Measurements from ENCODE around the gene CCDC110. TPM values are rescaled to one million over a fixed set of nuclear protein-coding genes. Genes with fewer than 3 reads are reported as not detected.

The CCDC110 gene
- total RNA-seq, 1 experiment from 2014 or later, result 2.1 TPM

DNA sequence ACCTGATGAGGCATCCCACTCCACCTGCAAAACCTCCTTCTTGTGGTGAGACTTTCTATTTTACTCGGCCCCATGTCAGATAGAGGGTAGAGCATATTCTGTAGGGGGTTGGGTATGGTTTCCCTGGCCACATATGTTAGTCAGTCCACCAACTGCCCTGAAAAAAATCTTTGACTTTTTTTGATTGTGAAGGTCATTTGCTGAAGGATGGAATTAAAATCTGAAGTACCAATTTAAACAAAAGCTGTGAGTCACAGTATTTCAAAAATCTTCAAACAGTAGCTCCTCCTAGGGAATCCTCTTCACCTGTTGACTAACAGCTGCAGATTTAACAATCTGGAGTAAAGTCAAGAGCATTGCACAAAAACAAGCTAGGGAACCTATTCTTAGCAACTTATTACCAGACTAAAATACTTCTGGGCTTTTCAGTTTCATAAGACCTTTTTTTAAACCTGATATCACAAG is 8.0 kb upstream of the CCDC110 start:
- CTCF ChIA-PET, result interaction anchor here (2.3 to 3.8 kb wide), 2 partner anchors 118 to 559 kb away, joined by 9 to 10 read pairs; no protein-coding TSS in a partner anchor
- H3K27ac Mint-ChIP-seq, result no peak overlapping the region
- H3K27me3 Mint-ChIP-seq (ENCODE audit: low read depth), result peaks cover 86% of the 10 kb centered on the region
- no peak for TF ChIP-seq ZNF416 (CRISPR knock-in tag; IDR thresholded peaks at IDR 0.05)
- TF ChIP-seq, protein P1, sequence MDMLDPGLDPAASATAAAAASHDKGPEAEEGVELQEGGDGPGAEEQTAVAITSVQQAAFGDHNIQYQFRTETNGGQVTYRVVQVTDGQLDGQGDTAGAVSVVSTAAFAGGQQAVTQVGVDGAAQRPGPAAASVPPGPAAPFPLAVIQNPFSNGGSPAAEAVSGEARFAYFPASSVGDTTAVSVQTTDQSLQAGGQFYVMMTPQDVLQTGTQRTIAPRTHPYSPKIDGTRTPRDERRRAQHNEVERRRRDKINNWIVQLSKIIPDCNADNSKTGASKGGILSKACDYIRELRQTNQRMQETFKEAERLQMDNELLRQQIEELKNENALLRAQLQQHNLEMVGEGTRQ (CRISPR knock-in tag; IDR thresholded peaks at IDR 0.05), result no peak
- no peaks in the 10 kb centered on the region for H3K36me3 Mint-ChIP-seq
- ATAC-seq (no peak), DNase-seq (ENCODE audit: low spot score) (no peak)
- H3K4me1 Mint-ChIP-seq, result peaks cover 6% of the 10 kb centered on the region
- no peak overlapping the region for H3K4me3 Mint-ChIP-seq
- POLR2A ChIA-PET, result interaction anchor here (0.7 kb wide), 1 partner anchor 332 kb away, joined by 4 read pairs; no protein-coding TSS in a partner anchor
- no peaks in the 10 kb centered on the region for H3K9me3 Mint-ChIP-seq

- no peak for DNase-seq (ENCODE audit: low spot score)
- 0 out of 2 replicates have a peak overlapping the region, but pooled peaks have one; percentile 27 for H3K4me3 Mint-ChIP-seq
- TF ChIP-seq CREM (CRISPR knock-in tag; IDR thresholded peaks at IDR 0.05), result no peak
- H3K27ac Mint-ChIP-seq, result no peak overlapping the region
- peaks cover 70% of the 10 kb centered on the region for H3K27me3 Mint-ChIP-seq (ENCODE audit: low read depth)
- peaks cover 8% of the 10 kb centered on the region; the same call in 1 of the 2 replicates for H3K9me3 Mint-ChIP-seq
- POLR2A ChIA-PET, result no interaction called here
- peaks cover 10% of the 10 kb centered on the region for H3K4me1 Mint-ChIP-seq
- H3K36me3 Mint-ChIP-seq, result peaks cover 2% of the 10 kb centered on the region; the same call in 1 of the 2 replicates
- CTCF ChIA-PET, result interaction anchor here (0.7 to 1.6 kb wide), 2 partner anchors 124 to 569 kb away, joined by 3 to 11 read pairs; no protein-coding TSS in a partner anchor
- ATAC-seq, result no peak
These were observed 1.7 kb upstream of the CCDC110 start for GRCh38 chr4:185473247-185473646.

DNA sequence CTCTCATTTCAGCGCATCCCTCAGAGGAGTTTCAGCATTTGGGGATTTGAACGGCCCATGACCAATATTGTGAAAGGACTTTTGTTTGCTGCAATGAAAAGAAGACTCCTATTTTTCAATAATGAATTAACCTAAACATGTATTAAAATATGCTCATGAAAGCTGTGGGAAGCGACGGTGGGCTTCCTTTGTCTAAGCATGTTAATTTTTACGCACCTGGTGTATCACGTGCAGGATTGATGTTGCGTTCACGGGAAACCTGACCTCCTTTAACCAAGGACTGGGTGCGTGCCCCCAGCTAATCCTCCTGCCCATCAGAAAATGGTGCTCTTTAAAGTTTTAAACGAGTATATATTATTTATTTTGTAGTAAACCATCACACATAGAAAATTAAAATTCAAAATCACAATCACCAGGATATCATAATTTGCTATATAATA is 590 bp upstream of the CCDC110 start:
- H3K27me3 Mint-ChIP-seq (ENCODE audit: low read depth), result peaks cover 65% of the 10 kb centered on the region
- peaks cover 10% of the 10 kb centered on the region for H3K4me1 Mint-ChIP-seq
- POLR2A ChIA-PET, result no interaction called here
- ATAC-seq (no peak), DNase-seq (ENCODE audit: low spot score) (no peak)
- H3K4me3 Mint-ChIP-seq, result peak overlapping the region; percentile 84
- CTCF ChIA-PET, result interaction anchor here (0.7 to 1.2 kb wide), 5 partner anchors 16 to 549 kb away, joined by 3 to 5 read pairs (median 3); partner anchors contain the start of gene PDLIM3
- TF ChIP-seq FOXP4 (CRISPR knock-in tag; IDR thresholded peaks at IDR 0.05) (no peak), ZNF263 (CRISPR knock-in tag; IDR thresholded peaks at IDR 0.05; ENCODE audit: low read depth) (no peak), IRF1 (CRISPR knock-in tag; IDR thresholded peaks at IDR 0.05) (no peak), ZBTB43 (CRISPR knock-in tag; IDR thresholded peaks at IDR 0.05) (no peak), TP53 (CRISPR knock-in tag; IDR thresholded peaks at IDR 0.05) (no peak), ZNF138 (CRISPR knock-in tag; conservative IDR thresholded peaks at IDR 0.05) (no peak), AFF4 (CRISPR knock-in tag; IDR thresholded peaks at IDR 0.05; ENCODE audit: borderline replicate concordance) (no peak), TCF7 (CRISPR knock-in tag; IDR thresholded peaks at IDR 0.05; ENCODE audit: low read depth) (no peak)
- TF ChIP-seq, protein P2, sequence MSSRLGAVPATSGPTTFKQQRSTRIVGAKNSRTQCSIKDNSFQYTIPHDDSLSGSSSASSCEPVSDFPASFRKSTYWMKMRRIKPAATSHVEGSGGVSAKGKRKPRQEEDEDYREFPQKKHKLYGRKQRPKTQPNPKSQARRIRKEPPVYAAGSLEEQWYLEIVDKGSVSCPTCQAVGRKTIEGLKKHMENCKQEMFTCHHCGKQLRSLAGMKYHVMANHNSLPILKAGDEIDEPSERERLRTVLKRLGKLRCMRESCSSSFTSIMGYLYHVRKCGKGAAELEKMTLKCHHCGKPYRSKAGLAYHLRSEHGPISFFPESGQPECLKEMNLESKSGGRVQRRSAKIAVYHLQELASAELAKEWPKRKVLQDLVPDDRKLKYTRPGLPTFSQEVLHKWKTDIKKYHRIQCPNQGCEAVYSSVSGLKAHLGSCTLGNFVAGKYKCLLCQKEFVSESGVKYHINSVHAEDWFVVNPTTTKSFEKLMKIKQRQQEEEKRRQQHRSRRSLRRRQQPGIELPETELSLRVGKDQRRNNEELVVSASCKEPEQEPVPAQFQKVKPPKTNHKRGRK (CRISPR knock-in tag; IDR thresholded peaks at IDR 0.05; ENCODE audit: borderline replicate concordance), result no peak
- H3K9me3 Mint-ChIP-seq, result peaks cover 8% of the 10 kb centered on the region; the same call in 1 of the 2 replicates
- H3K36me3 Mint-ChIP-seq, result peaks cover 2% of the 10 kb centered on the region; the same call in 1 of the 2 replicates
- no peak overlapping the region for H3K27ac Mint-ChIP-seq
